Stimulated activated CD8-positive, alpha-beta memory T cell treated with anti-CD3 and anti-CD28 coated beads, Interleukin-7, amount 100 ng/mL, for 24 hours (primary cell): Measurements from ENCODE around the gene THTPA.
"Not testable (repeated sequence)": the region's sequence is repeated elsewhere in the genome, so short reads cannot be mapped to it uniquely, and the experiment has no call there.

Source experiments
- DNase-seq: peaks from one replicate; pipeline ENCODE4 v3.0.0-alpha.2; 2020; ENCODE audit warnings: low read depth

The THTPA gene

GRCh38 chr14:23533652-23534435 lies 22.2 kb upstream of the THTPA start:
- no peak for DNase-seq

GRCh38 chr14:23535943-23536342 lies 20.1 kb upstream of the THTPA start:
- DNase-seq = no peak

GRCh38 chr14:23536494-23536893 lies 19.6 kb upstream of the THTPA start:
- DNase-seq = no peak

- DNase-seq = not testable (repeated sequence)
Observed at GRCh38 chr14:23536906-23537305, 19.2 kb upstream of the THTPA start.

GRCh38 chr14:23537351-23538049 lies 18.6 kb upstream of the THTPA start:
- no peak for DNase-seq

GRCh38 chr14:23538050-23538718 lies 17.9 kb upstream of the THTPA start:
- DNase-seq = no peak

- no peak for DNase-seq
Observed at GRCh38 chr14:23538785-23539184, 17.3 kb upstream of the THTPA start.

GRCh38 chr14:23539248-23540140 lies 16.6 kb upstream of the THTPA start:
- no peak for DNase-seq

- DNase-seq = no peak
Observed at GRCh38 chr14:23540141-23540469, 16.0 kb upstream of the THTPA start.

- no peak for DNase-seq
Observed at GRCh38 chr14:23542261-23542660, 13.8 kb upstream of the THTPA start.

GRCh38 chr14:23543403-23543802 lies 12.7 kb upstream of the THTPA start:
- DNase-seq = no peak

- DNase-seq = no peak
Observed at GRCh38 chr14:23544511-23545447, 11.3 kb upstream of the THTPA start.

GRCh38 chr14:23545740-23546365 lies 10.2 kb upstream of the THTPA start:
- DNase-seq = no peak

GRCh38 chr14:23546450-23547035 lies 9.5 kb upstream of the THTPA start:
- DNase-seq = no peak

- no peak for DNase-seq
Observed at GRCh38 chr14:23547924-23548323, 8.1 kb upstream of the THTPA start.

- no peak for DNase-seq
Observed at GRCh38 chr14:23548351-23549318, 7.4 kb upstream of the THTPA start.

- DNase-seq = no peak
Observed at GRCh38 chr14:23550131-23550811, 5.8 kb upstream of the THTPA start.

- DNase-seq = no peak
Observed at GRCh38 chr14:23550812-23551265, 5.2 kb upstream of the THTPA start.
